Activated CD8-positive, alpha-beta memory T cell treated with anti-CD3 and anti-CD28 coated beads, Interleukin-2, amount 50 U/mL, for 1 hour (primary cell): ENCODE data around the gene TSPY3.
"Not testable (repeated sequence)": the region's sequence is repeated elsewhere in the genome, so short reads cannot be mapped to it uniquely, and the experiment has no call there.

ENCODE experiments used
- DNase-seq: peaks from one replicate; pipeline ENCODE4 v3.0.0-alpha.2; 2020; ENCODE audit errors: extremely low read depth

The TSPY3 gene, protein sequence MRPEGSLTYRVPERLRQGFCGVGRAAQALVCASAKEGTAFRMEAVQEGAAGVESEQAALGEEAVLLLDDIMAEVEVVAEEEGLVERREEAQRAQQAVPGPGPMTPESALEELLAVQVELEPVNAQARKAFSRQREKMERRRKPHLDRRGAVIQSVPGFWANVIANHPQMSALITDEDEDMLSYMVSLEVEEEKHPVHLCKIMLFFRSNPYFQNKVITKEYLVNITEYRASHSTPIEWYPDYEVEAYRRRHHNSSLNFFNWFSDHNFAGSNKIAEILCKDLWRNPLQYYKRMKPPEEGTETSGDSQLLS

DNA sequence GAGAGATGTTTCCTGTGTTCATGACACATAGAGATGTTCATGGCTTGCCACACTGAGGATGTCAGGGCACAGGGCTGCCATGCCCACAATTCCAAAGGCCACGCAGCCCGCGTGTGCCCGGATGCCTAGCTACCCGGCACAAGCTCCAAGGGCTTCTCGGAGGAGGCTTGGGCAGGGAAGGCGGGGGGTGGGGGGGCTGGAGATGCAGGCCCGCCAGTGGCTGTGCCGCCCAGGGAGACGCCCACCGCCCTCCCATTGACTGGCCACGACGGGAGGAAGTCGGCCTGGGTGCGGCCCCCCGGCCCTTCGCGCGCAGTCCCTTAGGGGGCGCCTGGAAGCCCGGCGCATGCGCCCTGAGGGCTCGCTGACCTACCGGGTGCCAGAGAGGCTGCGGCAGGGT lies at the start of gene TSPY3:
TSPY3 (plus strand) TSS at position 301 of the 400 bp plus-strand sequence; CDS start at position 347, 46 bp downstream.
- not testable (repeated sequence) for DNase-seq

DNA sequence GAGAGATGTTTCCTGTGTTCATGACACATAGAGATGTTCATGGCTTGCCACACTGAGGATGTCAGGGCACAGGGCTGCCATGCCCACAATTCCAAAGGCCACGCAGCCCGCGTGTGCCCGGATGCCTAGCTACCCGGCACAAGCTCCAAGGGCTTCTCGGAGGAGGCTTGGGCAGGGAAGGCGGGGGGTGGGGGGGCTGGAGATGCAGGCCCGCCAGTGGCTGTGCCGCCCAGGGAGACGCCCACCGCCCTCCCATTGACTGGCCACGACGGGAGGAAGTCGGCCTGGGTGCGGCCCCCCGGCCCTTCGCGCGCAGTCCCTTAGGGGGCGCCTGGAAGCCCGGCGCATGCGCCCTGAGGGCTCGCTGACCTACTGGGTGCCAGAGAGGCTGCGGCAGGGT lies 40.7 kb upstream of the TSPY3 start, which contains the start of gene TSPY8:
TSPY8 (plus strand) TSS at position 301 of the 400 bp plus-strand sequence; CDS start at position 347, 46 bp downstream.
- not testable (repeated sequence) for DNase-seq

DNA sequence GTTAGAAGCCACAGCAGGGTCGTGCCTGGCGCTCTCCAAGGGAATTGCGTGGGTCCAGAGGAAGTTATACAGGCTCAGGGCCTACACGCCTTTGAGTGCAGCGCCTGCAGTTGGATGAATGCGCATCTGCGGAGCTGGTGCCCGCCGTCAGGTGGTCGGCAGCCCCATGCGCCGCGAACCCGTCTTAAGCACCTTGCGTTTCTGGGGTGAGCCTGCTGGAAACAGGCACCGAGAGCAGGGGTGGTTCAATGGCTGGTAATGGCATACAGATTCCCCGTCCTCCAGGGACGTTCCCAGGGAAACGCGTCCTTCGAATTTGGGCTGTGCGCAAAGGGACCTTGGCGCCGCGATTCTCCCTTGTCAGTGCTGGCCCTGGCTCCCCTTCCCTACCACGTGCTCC lies 1.7 kb upstream of the TSPY3 start:
- DNase-seq = not testable (repeated sequence)
